ENCODE measurements around the gene MPRIP. TPM values are rescaled to one million over a fixed set of nuclear protein-coding genes. Genes with fewer than 3 reads are reported as not detected.

The MPRIP gene
- total RNA-seq, 1 experiment from 2014 or later: 338 TPM

DNA sequence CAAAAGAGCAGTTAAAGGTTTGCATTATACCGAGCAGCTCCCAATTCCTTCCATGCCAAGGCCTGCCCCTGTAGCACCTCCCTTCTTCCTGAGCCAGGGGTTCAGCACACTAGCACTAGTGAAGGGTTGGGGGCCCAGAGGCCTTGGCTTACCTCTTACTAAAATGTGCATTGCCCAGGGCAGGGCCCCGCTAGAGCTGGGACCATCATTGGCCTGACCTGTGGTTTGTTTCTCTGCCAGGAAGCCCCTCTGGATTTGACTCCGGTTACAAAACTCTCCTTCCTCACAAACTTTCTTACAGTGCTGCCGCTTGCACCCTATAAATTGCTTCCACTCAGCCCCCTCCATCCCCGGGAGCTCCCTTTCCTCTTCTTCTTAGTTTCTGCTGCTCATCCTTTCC lies 33.8 kb downstream of the MPRIP start:
- no TSS peak for BruUV-seq (replicated peaks)
- CTCF ChIA-PET: interaction anchor here (0.6 kb wide), 1 partner anchor 646 kb away, joined by 4 read pairs; no protein-coding TSS in a partner anchor

GRCh38 chr17:17077101-17077500 lies 34.8 kb downstream of the MPRIP start:
- no peaks in the 10 kb centered on the region for H3K27me3 Mint-ChIP-seq (ENCODE audit: unreplicated experiment)
- peaks cover 62% of the 10 kb centered on the region for H3K36me3 Mint-ChIP-seq (ENCODE audit: insufficient read depth, unreplicated experiment)
- H3K9me3 Mint-ChIP-seq (ENCODE audit: low read depth, unreplicated experiment): no peaks in the 10 kb centered on the region
- H3K27ac Mint-ChIP-seq (ENCODE audit: unreplicated experiment): peak overlapping the region; percentile 63
- TF ChIP-seq, protein P1, sequence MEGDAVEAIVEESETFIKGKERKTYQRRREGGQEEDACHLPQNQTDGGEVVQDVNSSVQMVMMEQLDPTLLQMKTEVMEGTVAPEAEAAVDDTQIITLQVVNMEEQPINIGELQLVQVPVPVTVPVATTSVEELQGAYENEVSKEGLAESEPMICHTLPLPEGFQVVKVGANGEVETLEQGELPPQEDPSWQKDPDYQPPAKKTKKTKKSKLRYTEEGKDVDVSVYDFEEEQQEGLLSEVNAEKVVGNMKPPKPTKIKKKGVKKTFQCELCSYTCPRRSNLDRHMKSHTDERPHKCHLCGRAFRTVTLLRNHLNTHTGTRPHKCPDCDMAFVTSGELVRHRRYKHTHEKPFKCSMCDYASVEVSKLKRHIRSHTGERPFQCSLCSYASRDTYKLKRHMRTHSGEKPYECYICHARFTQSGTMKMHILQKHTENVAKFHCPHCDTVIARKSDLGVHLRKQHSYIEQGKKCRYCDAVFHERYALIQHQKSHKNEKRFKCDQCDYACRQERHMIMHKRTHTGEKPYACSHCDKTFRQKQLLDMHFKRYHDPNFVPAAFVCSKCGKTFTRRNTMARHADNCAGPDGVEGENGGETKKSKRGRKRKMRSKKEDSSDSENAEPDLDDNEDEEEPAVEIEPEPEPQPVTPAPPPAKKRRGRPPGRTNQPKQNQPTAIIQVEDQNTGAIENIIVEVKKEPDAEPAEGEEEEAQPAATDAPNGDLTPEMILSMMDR (IDR thresholded peaks at IDR 0.05; ENCODE audit: unreplicated experiment): no peak
- intact Hi-C loops (cut with micrococcal nuclease; ENCODE audit: unreplicated experiment): no loop called here
- CTCF ChIA-PET: no interaction called here
- no TSS peak for BruUV-seq (replicated peaks)
- no peak for DNase-seq
- no peak overlapping the region for H3K4me3 Mint-ChIP-seq (ENCODE audit: low read depth, unreplicated experiment)
- peaks cover 61% of the 10 kb centered on the region for H3K4me1 Mint-ChIP-seq (ENCODE audit: low read depth, unreplicated experiment)

More for the DNA sequence above, 33.8 kb downstream of the MPRIP start:
- H3K4me3 Mint-ChIP-seq (ENCODE audit: low read depth, unreplicated experiment): no peak overlapping the region
- no peak overlapping the region for H3K27ac Mint-ChIP-seq (ENCODE audit: unreplicated experiment)
- intact Hi-C loops (cut with micrococcal nuclease; ENCODE audit: unreplicated experiment): no loop called here
- TF ChIP-seq, protein P1 (IDR thresholded peaks at IDR 0.05; ENCODE audit: unreplicated experiment): no peak
- no peaks in the 10 kb centered on the region for H3K9me3 Mint-ChIP-seq (ENCODE audit: low read depth, unreplicated experiment)
- no peaks in the 10 kb centered on the region for H3K27me3 Mint-ChIP-seq (ENCODE audit: unreplicated experiment)
- peaks cover 65% of the 10 kb centered on the region for H3K4me1 Mint-ChIP-seq (ENCODE audit: low read depth, unreplicated experiment)
- H3K36me3 Mint-ChIP-seq (ENCODE audit: insufficient read depth, unreplicated experiment): peaks cover 62% of the 10 kb centered on the region
- DNase-seq: no peak

DNA sequence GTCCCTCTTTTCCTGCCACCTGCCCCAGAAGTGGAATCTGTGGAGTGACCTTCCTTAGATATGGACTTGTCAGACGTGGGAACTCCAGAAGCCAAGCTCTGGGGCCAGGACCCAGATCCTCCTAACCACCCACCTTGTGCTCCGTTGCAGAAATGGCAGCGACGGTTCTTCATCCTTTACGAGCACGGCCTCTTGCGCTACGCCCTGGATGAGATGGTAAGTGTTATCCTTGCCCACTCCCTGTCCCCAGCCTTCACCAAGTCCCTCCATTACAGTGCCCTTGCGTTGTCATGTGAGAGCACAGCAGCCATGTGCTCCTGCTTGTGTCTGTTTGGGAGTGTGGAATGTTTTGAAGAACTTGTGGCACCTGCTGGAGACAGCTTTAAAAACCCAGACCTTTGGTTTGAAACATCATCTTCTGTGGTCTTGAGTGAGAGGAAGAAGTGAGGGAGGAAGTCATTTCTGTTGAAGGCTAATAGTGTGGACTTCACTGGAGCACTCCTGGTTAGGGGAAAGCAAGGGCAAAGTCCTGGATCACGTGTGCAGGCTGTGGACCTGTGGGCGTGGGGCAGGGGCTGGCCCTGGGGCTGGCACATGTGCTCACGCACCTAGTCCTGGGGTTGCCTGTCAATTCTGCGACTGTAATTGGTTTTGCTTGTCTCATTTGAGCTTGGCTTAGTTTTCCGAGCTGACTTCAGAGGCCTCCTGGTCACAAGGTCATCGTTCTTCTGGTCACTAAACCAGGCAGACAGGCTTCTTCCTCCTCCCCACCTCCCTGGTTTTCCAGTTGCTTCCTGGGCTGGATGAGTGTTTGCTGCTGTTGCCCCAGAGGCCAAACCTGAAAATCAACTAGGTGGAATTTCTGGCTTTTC lies 35.8 kb downstream of the MPRIP start:
- Mint-ChIP-seq H3K4me3 (ENCODE audit: low read depth, unreplicated experiment) (peak overlapping the region; percentile 24), H3K27ac (ENCODE audit: unreplicated experiment) (peak overlapping the region; percentile 33), H3K36me3 (ENCODE audit: insufficient read depth, unreplicated experiment) (peaks cover 61% of the 10 kb centered on the region), H3K27me3 (ENCODE audit: unreplicated experiment) (no peaks in the 10 kb centered on the region), H3K9me3 (ENCODE audit: low read depth, unreplicated experiment) (no peaks in the 10 kb centered on the region), H3K4me1 (ENCODE audit: low read depth, unreplicated experiment) (peaks cover 54% of the 10 kb centered on the region)
- peak; percentile 41 for DNase-seq
- CTCF ChIA-PET: no interaction called here
- intact Hi-C loops (cut with micrococcal nuclease; ENCODE audit: unreplicated experiment): no loop called here
- TF ChIP-seq, protein P1 (IDR thresholded peaks at IDR 0.05; ENCODE audit: unreplicated experiment): no peak
- no TSS peak for BruUV-seq (replicated peaks)

DNA sequence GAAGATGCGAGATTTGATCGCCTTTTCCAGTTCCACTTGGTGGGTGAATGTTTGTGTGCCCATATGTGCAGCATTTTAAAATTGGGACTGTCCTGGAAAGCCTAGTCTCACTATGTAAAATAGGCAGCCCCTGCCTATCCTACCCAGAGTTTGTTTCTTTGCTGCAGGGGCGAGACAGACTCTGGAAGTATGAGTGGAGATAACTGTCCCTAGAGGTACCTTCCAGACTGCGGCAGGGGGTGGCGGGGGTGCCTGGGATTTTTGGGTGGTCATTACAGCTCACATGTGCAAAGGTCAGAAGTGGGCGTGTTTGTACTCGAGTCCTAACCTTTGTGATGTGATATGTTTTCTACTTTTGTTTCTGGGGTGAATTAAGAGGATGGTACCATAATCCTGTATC lies 36.6 kb downstream of the MPRIP start:
- intact Hi-C loops (cut with micrococcal nuclease; ENCODE audit: unreplicated experiment): no loop called here
- Mint-ChIP-seq H3K9me3 (ENCODE audit: low read depth, unreplicated experiment) (no peaks in the 10 kb centered on the region), H3K36me3 (ENCODE audit: insufficient read depth, unreplicated experiment) (peaks cover 60% of the 10 kb centered on the region), H3K4me3 (ENCODE audit: low read depth, unreplicated experiment) (peak overlapping the region; percentile 24), H3K27ac (ENCODE audit: unreplicated experiment) (peak overlapping the region; percentile 33), H3K4me1 (ENCODE audit: low read depth, unreplicated experiment) (peaks cover 50% of the 10 kb centered on the region), H3K27me3 (ENCODE audit: unreplicated experiment) (no peaks in the 10 kb centered on the region)
- TSS peak; percentile 8 for BruUV-seq (replicated peaks)
- CTCF ChIA-PET: no interaction called here
- TF ChIP-seq, protein P1 (IDR thresholded peaks at IDR 0.05; ENCODE audit: unreplicated experiment): no peak
- DNase-seq: no peak

Measured in Calu3 (cell line).